GM15510 (cell line): ENCODE measurements around the gene AOC3.

Source experiments
- POLR2A ChIP-seq: IDR thresholded peaks from 3 replicates; pipeline ENCODE4 v1.6.1; 2011; ENCODE audit warnings: borderline replicate concordance; ENCODE audit not compliant: insufficient read length; ENCODE audit errors: extremely low read depth

AOC3 gene

DNA sequence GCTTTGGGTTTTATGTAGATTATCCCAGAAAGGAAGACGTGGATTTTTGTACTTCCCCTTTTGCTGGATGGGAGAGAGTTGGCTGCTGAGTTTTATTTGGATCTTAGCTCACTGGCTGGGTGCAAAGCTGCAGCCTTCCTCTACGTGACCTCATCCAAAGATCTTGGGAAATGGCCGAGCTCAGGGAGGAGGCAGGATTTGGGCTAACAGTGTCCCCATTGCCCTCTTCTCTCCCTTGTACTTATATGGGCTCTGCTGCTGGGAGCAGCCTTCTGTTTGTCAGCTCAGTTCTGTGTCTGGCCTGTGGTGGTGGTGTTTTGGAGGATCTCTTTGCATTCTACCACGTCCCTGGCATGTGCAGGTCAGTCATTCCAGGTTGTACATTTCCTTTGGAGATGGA is 2.0 kb downstream of the AOC3 start:
- TF ChIP-seq POLR2A, result no peak

DNA sequence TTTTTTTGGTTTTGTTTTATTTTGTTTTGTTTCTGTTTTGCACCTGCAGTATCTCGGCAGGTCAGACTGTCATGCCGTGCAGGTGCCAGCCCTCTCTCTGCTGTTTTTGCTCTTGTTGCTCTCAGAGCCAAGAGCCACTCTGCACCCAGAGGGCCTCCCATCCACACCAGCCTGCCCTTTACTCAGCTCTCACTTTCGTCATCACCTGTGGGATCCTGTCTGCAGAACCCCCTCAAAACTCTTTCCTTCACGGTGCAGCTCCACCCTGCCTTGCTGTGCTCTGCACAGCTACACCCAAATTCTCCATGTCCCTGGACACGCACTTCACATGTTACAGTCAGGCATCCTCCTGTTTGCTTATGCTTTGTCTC is 2.6 kb downstream of the AOC3 start:
- TF ChIP-seq POLR2A, result no peak

DNA sequence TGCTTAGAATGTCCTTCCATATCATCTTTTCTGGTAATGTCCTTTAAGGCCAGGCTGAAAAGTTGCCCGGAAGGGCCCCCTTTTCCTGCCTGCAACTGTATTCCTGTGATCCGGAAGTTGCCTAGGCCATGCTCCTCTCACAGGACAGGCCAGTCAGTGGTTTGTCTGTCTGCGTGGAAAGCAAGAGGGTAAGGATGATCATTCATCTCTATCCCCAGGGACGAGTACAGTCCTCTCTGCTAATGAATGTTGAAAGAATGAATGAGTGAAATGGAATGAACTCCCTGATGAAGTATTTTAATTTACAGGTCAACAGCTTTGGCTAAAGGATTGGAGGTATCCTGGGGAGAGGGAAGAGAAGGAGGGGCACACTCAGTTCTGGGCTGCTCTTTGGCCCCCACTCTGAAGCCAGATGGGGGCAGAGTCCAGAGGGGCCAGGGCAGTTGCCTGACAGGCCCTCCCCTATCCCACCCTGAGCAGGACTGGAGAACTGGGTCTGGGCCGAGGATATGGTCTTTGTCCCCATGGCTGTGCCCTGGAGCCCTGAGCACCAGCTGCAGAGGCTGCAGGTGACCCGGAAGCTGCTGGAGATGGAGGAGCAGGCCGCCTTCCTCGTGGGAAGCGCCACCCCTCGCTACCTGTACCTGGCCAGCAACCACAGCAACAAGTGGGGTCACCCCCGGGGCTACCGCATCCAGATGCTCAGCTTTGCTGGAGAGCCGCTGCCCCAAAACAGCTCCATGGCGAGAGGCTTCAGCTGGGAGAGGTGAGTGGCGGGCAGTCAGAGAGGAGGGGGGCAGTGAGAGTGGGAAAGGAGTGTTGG is 3.2 kb downstream of the AOC3 start:
- no peak for TF ChIP-seq POLR2A

DNA sequence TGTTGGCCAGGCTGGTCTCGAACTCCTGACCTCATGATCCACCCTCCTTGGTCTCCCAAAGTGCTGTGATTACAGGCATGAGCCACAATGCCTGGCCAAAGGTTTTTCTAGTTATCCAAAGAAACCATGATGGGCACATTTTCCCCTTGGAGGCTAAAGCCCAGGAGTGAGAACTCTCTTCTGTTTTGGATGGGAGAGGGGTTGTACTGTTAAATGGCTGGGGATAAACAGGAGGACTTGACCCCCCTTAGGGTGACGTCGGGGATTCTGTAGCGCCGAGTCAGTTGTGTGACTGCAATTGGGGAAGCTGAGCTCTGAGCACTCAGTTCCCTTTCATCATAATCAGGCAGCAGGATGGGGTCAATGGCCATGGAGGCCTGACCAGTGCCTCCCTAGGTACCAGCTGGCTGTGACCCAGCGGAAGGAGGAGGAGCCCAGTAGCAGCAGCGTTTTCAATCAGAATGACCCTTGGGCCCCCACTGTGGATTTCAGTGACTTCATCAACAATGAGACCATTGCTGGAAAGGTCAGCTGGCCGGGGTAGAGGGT is 4.1 kb downstream of the AOC3 start:
- TF ChIP-seq POLR2A, result no peak

DNA sequence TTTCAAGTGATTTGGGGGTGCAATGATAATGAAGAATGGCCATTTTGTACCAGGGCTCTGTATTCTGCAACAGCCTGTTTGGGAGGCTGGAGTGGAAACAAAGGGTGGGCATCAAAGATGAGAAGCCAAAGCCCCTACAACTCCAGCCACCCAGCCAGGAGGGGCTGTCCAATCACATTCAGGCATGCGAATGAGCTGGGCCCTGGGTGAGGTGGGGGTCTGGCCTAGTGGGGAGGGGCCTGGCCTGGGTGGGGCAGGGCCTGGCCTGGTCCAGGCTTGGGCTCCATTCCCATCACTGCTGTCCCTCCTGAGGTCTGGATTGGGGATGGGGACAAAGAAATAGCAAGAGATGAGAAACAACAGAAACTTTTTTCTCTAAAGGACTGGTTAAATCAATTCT is 6.4 kb downstream of the AOC3 start:
- no peak for TF ChIP-seq POLR2A

DNA sequence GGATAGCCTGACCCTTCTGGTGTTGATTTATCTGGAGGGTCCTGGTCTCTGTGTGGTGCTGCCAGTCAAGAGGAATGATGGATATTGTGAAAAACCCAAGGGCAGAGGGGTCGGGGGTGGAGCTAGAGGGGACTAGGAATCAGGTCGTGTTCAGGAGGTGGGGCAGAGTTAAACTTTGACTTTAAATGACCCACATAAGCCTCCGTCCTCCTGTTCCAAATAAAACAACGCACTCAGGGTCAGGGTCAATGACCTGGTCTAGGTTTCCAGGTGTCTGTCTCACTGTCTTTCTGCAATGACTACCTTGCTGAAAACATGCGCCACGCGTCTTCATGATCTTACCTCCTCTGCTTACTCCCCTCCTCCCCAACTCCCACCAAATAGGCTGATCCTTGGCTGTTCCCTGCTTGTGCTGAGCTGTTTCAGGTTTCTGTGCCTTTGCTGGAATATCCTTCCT is 14.7 kb downstream of the AOC3 start:
- TF ChIP-seq POLR2A, result no peak

DNA sequence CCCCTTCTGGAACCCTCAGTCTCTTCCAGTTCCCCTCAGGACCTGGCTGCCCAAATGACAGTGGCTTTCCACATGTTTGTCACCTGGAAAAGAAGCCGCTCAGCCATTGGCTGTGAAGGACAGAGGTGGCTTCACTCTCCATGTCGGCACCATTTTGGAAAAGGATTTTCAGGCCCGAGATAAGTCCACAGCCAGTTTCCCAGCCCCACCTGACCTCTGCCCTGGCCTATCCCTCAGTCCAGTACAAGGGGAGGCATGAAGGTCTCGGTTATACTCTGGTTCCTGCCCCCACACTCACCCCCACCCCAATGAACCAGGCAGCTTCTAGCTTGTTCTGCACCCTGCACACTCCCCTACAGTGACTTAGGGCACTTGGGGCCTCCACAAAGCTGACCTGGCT is 15.2 kb downstream of the AOC3 start:
- TF ChIP-seq POLR2A, result no peak

DNA sequence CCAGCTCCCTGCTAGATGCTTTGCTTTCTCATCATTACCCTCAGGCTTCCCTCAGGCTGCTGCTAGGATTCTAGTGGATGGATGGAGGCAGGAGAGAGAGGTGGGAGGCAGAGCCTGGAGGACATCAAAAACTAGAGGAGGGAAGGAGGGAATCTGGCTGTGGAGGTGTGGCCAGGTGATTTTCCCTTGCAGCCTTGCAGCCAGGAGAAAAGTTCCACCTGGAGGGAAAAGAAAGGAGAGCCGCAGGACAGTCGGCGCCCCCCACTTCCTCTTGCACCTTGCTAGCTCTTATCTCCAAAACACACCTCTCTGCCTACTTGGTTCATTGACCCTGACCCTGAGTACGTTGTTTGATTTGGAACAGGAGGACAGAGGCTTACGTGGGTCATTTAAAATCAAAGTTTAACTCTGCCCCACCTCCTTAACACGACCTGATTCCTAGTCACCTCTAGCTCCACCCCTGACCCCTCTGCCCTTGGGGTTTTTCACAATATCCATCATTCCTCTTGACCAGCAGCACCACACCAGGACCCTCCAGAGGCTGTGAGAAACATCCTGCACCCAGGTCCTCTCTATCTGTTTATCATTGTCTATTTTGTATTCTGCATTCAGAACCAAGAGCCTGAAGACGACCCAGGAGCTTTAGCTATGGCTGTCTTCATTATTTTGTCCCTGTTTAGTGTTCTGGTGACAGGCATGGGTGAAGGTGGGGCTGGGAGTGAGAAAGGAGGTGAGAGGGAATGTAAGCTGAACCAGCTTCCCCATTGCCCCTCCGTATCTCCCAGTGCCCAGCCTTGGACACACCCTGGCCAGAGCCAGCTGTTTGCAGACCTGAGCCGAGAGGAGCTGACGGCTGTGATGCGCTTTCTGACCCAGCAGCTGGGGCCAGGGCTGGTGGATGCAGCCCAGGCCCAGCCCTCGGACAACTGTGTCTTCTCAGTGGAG is 15.9 kb downstream of the AOC3 start:
- TF ChIP-seq POLR2A, result no peak

DNA sequence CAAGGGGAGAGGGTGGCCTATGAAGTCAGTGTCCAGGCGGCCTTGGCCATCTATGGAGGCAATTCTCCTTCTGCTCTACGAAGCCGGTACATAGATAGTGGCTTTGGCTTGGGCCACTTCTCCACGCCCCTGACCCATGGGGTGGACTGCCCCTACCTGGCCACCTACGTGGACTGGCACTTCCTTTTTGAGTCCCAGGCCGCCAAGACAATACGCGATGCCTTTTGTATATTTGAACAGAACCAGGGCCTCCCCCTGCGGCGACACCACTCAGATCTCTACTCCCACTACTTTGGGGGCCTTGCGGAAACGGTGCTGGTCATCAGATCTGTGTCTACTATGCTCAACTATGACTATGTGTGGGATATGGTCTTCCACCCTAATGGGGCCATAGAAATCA is 17.3 kb downstream of the AOC3 start:
- no peak for TF ChIP-seq POLR2A

DNA sequence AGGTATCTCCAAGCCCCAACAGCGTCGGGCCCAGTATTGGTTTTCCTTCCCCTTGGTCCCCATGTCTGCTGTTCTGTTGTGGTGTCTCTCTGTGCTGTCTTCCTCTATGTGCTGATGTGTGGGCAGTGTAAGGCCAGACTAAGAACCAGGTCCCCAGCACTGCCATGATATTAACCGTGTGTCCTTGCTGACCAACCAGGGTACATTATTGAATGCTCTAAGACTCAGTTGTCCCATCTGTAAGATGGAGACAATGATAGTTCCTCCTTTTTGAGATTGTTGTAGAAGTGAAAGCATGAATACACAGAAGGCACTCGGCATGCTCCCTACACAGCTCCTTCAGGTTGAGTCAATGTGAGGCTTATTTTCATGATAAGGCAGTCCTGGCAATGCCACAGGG is 20.6 kb downstream of the AOC3 start:
- no peak for TF ChIP-seq POLR2A

DNA sequence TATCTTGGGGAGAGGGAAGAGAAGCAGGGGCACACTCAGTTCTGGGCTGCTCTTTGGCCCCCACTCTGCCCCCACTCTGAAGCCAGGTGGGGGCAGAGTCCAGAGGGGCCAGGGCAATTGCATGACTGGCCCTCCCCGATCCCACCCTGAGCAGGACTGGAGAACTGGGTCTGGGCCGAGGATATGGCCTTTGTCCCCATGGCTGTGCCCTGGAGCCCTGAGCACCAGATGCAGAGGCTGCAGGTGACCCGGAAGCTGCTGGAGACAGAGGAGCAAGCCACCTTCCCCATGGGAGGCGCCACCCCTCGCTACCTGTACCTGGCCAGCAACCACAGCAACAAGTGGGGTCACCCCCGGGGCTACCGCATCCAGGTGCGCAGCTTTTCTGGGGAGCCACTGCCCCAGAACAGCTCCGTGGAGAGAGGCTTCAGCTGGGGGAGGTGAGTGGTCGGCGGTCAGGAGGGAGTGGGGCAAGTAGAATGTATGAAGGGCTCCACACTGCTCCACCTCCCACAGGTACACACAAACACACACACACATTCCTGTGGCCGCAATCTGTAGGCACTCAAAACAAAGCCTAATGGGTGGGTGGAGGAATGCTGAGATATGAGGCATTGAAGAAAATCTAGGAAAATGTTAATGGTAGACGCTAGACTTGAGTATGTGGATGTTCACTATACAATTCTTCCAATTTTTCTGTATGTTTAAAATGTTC is 21.4 kb downstream of the AOC3 start:
- TF ChIP-seq POLR2A, result no peak

DNA sequence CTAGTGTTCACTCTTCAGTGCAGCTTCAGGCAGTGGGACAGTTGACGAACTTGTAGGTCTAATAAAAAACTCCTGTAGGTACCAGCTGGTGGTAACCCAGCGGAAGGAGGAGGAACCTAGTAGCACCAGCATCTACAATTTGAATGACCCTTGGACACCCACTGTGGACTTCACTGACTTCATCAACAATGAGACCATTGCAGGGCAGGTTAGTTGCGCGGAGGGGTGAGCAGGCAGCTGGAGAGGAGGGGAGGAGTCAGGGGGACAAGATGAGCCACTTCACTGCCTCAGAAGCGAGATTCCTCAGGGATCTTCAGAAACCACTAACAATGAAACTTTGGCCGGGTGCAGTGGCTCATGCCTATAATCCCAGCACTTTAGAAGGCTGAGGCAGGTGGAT is 22.3 kb downstream of the AOC3 start:
- no peak for TF ChIP-seq POLR2A

DNA sequence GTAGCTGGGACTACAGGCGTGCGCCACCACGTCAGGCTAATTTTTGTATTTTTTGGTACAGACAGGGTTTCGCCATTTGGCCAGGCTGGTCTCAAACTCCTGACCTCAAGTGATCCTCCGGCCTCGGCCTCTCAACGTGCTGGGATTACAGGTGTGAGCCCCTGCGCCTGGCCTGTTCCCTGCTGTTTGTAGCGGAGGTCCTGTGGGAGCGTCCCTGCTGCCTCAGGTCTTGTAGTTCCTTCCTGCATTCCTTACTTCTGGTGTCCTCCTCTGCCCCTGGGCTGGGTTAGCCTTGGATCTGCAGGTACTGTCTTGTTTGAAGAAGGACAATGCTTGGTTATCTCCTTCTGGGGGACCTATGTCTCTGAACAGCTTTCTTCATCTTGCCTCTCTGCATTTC is 26.0 kb downstream of the AOC3 start:
- no peak for TF ChIP-seq POLR2A

DNA sequence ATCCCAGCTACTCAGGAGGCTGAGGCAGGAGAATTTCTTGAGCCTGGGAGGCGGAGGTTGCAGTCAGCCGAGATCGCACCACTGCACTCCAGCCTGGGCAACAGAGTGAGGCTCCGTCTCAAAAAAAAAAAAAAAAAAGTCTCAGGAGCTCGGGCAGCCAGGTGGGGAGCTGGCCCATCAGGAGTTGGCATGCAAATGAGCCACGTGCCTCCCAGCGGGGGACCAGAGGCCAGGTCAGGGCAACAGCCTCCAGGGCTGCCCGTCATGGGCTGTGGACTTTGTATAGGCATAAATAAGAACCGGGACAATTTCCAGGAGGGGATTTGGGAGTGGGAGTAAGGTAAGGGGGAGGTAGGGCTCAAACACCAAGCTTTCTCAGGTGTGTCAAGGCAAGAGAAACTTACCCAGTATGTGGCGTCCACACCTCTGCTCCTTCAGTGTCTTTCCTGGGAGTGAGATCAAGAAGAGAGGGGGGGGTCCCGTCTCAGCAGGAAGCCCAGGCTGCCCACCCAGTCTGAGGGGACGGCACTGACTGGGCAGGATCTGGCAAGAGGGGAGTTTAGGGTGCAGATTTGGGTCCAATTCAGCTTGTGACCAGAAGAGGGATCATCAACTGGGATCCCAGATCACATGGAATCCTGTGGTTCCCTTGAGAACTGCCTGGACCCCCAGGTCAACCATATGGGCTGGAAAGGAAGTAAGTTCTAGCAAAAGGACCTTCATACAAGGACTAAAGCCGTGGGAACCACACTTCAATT is 27.3 kb downstream of the AOC3 start:
- no peak for TF ChIP-seq POLR2A

DNA sequence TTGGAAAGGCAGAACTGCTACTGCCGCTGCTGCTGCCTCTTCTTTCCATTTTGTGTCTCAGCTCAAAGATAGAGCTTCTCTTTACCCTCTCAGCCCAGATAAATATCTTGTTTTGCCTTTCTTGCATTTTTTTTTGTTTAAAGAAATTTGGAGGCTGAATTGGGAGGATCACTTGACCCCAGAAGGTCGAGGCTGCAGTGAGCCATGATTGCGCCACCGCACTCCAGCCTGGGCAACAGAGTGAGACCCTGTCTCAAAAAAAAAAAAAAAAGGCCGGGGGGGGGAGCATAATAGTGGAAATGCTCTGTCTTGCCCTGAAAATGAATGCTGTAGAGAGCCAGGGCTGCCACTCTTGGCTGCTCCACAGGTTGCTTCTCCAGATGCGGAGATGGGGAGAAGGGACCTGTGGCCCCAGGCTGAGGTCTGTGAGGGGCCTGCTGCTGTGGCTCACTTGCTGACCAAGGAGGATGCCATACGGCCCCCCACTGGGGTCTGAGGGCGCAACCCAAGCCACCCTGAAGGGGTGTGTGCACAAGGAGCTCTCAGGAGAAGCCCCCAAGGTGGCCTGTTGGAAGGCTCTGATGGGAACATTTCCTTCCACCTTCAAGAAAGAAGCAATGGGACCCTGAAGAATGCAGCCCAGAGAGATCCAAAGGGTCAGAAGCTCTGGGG is 28.1 kb downstream of the AOC3 start:
- no peak for TF ChIP-seq POLR2A

DNA sequence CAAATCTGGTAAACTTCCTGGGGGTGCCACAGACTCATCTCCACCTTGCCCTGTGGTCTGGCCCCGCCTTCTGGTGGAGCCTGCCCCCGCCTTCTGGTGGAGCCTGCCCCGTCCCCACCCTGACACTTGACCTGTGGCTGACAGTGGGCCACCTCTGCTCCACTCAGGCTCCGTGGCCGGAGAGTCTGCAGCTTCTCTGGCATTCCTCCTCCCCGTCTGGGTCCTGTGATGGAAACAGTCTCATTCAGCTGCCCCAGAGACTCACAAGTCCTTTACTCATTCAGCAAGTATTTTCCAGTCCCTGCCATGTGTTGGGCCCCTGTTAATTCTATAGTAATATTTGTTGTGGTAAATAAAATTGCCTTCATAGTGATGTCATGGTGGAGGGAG is 28.6 kb downstream of the AOC3 start:
- no peak for TF ChIP-seq POLR2A
